HG02981 (cell line): Measurements from ENCODE around the gene PEF1.

ENCODE experiments used
- ATAC-seq: cut with Tn5 transposase; IDR thresholded peaks from one replicate; pipeline ENCODE4 v1.9.1; 2021; ENCODE audit warnings: mild to moderate bottlenecking, moderate library complexity; ENCODE audit not compliant: unreplicated experiment

The PEF1 gene

GRCh38 chr1:31632649-31633048 lies 12.0 kb downstream of the PEF1 start:
- no peak for ATAC-seq

GRCh38 chr1:31628931-31629556 lies 15.6 kb downstream of the PEF1 start:
- no peak for ATAC-seq

- no peak for ATAC-seq
Observed at GRCh38 chr1:31627930-31628559, 16.6 kb downstream of the PEF1 start.

GRCh38 chr1:31627301-31627929 lies 17.3 kb downstream of the PEF1 start:
- ATAC-seq, result no peak

GRCh38 chr1:31626223-31627207 lies 18.2 kb downstream of the PEF1 start:
- ATAC-seq, result no peak

GRCh38 chr1:31625561-31626222 lies 19.0 kb downstream of the PEF1 start:
- no peak for ATAC-seq

- no peak for ATAC-seq
Observed at GRCh38 chr1:31624731-31625514, 19.8 kb downstream of the PEF1 start.

- no peak for ATAC-seq
Observed at GRCh38 chr1:31624309-31624708, 20.4 kb downstream of the PEF1 start.

- no peak for ATAC-seq
Observed at GRCh38 chr1:31623365-31623764, 21.3 kb downstream of the PEF1 start.

GRCh38 chr1:31621847-31622730 lies 22.6 kb downstream of the PEF1 start:
- no peak for ATAC-seq

- ATAC-seq, result no peak
Observed at GRCh38 chr1:31621498-31621820, 23.2 kb downstream of the PEF1 start.

- ATAC-seq, result no peak
Observed at GRCh38 chr1:31620631-31621497, 23.8 kb downstream of the PEF1 start.

GRCh38 chr1:31618916-31619846 lies 25.5 kb downstream of the PEF1 start:
- ATAC-seq, result no peak

GRCh38 chr1:31617916-31618746 lies 26.5 kb downstream of the PEF1 start:
- ATAC-seq, result no peak

- ATAC-seq, result no peak
Observed at GRCh38 chr1:31617218-31617915, 27.3 kb downstream of the PEF1 start, which contains the start of gene HCRTR1. Gene HCRTR1, plus strand, starts transcription at chr1:31617689. Its CDS starts 1,504 bp downstream, at chr1:31619193.
